Measurements from ENCODE around the gene PGAM2. TPM values are rescaled to one million over a fixed set of nuclear protein-coding genes. Genes with fewer than 3 reads are reported as not detected.

PGAM2 gene
- total RNA-seq, 1 experiment from 2014 or later, result 9.7 TPM

- BruUV-seq (replicated peaks), result TSS peak; percentile 90
- Histone ChIP-seq H3F3A (ENCODE audit: insufficient read depth, low read depth) (peaks cover 14% of the 10 kb centered on the region; the same call in 1 of the 2 replicates), H3K4me3 (peak overlapping the region; percentile 70), H3K79me2 (ENCODE audit: low read depth) (peaks cover 19% of the 10 kb centered on the region), H3K27ac (no peak overlapping the region), H3K27me3 (ENCODE audit: insufficient read depth, low read depth) (no peaks in the 10 kb centered on the region), H3K4me1 (replicated peaks; ENCODE audit: insufficient read depth) (peaks cover 15% of the 10 kb centered on the region; the same call in 1 of the 2 replicates), H3K9me2 (ENCODE audit: insufficient read depth) (no peaks in the 10 kb centered on the region), H3K36me3 (ENCODE audit: low read depth) (peaks cover 19% of the 10 kb centered on the region), H4K20me1 (ENCODE audit: insufficient read depth) (no peaks in the 10 kb centered on the region), H3K4me2 (peak overlapping the region; percentile 67), H2AFZ (peak overlapping the region; percentile 80), H3K9me3 (ENCODE audit: insufficient read depth, low read depth) (no peaks in the 10 kb centered on the region)
- ChIA-PET POLR2A (ENCODE audit: unreplicated experiment) (no interaction called here), CTCF (no interaction called here)
- peak; percentile 99 for DNase-seq
- intact Hi-C loops (cut with micrococcal nuclease; ENCODE audit: unreplicated experiment), result loop anchor here (1.0 to 5.0 kb wide), 5 partner anchors 38 to 118 kb away; partner anchors contain the start of genes DBNL, POLD2 and YKT6
- TF ChIP-seq EZH2 (IDR thresholded peaks at IDR 0.05; ENCODE audit: low read depth) (no peak), CTCF (conservative IDR thresholded peaks at IDR 0.05) (no peak)
Measured at GRCh38 chr7:44082541-44083207, 17.3 kb upstream of the PGAM2 start.

GRCh38 chr7:44081266-44081748 is 15.9 kb upstream of the PGAM2 start:
- BruUV-seq (replicated peaks), result no TSS peak

More at GRCh38 chr7:44081266-44081748, 15.9 kb upstream of the PGAM2 start:
- H3K4me3 ChIP-seq, result peak overlapping the region; percentile 98
- H3K36me3 ChIP-seq (ENCODE audit: low read depth), result peaks cover 22% of the 10 kb centered on the region
- H2AFZ ChIP-seq, result peak overlapping the region; percentile 97
- peak overlapping the region; percentile 61; the same call in 1 of the 2 replicates for H3K27ac ChIP-seq
- intact Hi-C loops (cut with micrococcal nuclease; ENCODE audit: unreplicated experiment), result loop anchor here (5.0 kb wide), 1 partner anchor 101 kb away; no protein-coding TSS in a partner anchor
- no peaks in the 10 kb centered on the region for H3K9me2 ChIP-seq (ENCODE audit: insufficient read depth)
- CTCF ChIA-PET, result interaction anchor here (0.6 to 1.0 kb wide), 3 partner anchors 16 to 44 kb away, joined by 3 to 8 read pairs (median 3); partner anchors contain the start of gene PGAM2
- H3K9me3 ChIP-seq (ENCODE audit: insufficient read depth, low read depth), result no peaks in the 10 kb centered on the region
- POLR2A ChIA-PET (ENCODE audit: unreplicated experiment), result interaction anchor here (0.6 to 0.7 kb wide), 3 partner anchors 8 to 150 kb away, joined by 4 to 18 read pairs (median 13); no protein-coding TSS in a partner anchor
- no peak for DNase-seq
- peaks cover 15% of the 10 kb centered on the region; the same call in 1 of the 2 replicates for H3K4me1 ChIP-seq (replicated peaks; ENCODE audit: insufficient read depth)
- TF ChIP-seq CTCF (conservative IDR thresholded peaks at IDR 0.05) (no peak), EZH2 (IDR thresholded peaks at IDR 0.05; ENCODE audit: low read depth) (no peak)
- H3K27me3 ChIP-seq (ENCODE audit: insufficient read depth, low read depth), result no peaks in the 10 kb centered on the region
- H3K79me2 ChIP-seq (ENCODE audit: low read depth), result peaks cover 19% of the 10 kb centered on the region
- H4K20me1 ChIP-seq (ENCODE audit: insufficient read depth), result no peaks in the 10 kb centered on the region
- H3F3A ChIP-seq (ENCODE audit: insufficient read depth, low read depth), result peaks cover 11% of the 10 kb centered on the region; the same call in 1 of the 2 replicates
- peak overlapping the region; percentile 85 for H3K4me2 ChIP-seq
